Cortex of kidney (tissue), 1 donor: ENCODE measurements around the gene NFASC.

Source experiments
- DNase-seq: peaks from one replicate; lab custom pipeline; 2025; lab: John Stamatoyannopoulos, UW

Gene NFASC

DNA sequence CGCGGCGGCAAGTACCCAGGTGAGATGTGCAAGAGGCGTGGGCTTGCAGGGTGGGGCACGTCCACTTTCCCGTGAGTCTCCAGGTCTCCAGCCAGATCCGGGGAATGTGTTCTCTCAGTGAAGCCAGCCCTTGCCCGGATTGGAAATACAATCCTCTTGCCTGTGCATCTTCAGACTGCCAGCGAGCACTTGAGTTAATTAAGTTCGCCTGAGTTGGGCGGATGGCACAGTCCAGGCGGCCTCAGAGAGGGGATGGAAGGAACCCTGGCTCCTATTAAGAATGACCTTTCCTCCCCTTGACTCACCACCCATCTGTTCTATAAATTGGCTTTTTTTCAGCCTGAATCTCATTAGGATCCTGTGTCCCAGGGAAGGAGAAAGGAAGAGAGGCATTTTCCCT is 139.0 kb downstream of the NFASC start:
- no peak for DNase-seq

DNA sequence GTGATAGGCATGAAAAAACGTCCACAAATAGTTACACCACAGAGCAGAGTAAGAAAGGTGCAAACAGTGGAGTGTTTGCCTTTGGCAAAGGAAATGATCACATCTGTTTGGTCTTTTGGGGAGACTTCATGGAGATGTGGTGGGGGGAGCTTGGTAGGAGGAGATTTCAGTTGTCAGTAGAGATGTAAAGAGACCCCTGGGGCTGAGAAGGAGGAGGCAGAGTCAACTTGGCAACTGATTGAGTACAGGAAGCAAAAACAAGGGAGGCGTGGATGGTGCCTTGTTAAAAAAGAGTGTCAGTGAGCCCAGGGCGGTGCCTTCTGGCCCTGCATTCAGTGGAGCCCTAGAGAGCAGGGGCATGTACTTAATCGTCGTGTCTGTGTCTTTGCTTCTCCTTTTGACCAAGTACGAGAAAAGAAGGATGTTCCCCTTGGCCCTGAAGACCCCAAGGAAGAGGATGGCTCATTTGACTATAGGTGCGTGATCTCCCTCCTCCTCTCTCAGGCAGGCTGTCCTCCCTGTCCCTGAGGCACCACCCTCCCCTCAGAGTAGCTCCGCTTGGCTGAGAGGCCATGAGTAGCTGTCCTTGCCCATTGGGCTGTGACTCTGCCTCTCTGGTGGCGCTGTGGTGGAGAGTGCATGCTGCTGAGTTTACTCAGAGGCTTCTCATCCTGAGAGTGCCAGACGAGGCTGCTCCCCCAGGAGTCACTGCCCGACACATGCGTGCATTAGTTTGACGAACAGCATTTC is 141.9 kb downstream of the NFASC start:
- no peak for DNase-seq

DNA sequence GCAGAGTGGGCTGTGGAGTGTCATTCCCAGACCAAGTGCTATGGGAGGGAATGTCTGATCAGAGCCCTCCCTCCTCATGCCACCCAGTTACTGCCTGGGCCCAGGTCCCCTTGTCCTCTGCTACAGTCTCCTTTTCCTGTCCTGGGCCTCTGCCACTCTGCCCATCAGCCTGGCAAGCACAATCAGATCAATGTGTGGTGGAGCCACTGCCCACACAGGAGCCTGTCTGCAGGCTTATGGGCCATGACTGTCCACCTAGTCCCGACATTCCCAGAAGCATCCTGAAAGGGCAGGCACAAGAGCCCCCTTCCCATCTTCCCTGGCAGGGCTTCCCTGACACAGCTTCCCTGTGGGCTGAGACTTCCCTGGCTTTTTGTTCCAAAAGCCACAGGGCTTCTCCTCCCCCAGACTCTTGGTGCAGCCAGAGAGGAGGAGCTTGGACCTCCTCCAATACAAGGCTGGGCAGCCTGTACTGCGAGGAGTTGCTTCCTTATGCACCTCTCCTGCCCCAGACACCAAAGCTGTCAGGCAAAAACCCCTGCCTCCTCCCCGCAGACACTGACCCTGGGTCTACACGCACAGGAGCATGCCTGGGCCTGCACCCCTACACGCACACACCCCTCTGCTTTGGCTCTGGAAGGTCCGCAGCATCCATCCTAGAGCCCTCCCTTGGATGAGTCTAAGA is 143.2 kb downstream of the NFASC start:
- DNase-seq = no peak

DNA sequence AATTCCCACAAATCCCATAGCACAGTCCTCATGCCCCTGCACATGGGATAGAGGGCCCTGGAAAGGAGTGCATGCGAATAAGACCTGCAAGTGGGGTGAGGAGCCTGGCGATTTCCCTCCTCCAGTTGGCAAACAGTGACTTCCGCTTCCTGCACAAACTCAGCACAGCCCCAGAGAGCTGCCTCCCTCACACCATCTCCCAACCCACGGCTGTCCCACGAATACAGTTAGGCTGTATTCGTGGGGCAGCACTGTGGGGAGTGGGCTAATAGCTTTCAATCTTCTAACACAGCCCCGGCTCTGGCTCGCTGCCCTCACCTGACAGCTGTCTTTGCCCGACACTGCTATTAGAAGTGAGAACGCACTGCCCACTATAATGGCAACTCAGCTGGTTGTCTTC is 144.1 kb downstream of the NFASC start:
- no peak for DNase-seq

DNA sequence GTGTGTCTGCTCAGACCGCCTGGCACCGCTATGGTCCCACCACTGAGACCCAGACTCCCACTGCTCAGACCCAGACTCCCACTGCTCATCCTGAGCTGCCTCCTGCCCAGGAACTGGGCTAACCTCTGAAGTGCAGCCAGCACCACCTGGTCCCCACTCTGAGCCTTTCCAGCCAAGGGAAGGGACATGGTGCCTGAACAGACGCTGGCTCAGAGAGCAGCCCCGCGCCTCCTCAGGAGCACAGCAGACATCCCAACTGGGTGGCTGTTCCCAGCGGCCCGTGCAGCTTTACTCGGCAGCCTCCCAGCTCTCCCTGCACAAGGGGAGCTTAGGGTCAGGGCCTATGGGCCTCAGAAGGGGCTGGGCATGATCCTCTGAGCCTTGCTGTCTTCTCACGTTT is 144.6 kb downstream of the NFASC start:
- no peak for DNase-seq

DNA sequence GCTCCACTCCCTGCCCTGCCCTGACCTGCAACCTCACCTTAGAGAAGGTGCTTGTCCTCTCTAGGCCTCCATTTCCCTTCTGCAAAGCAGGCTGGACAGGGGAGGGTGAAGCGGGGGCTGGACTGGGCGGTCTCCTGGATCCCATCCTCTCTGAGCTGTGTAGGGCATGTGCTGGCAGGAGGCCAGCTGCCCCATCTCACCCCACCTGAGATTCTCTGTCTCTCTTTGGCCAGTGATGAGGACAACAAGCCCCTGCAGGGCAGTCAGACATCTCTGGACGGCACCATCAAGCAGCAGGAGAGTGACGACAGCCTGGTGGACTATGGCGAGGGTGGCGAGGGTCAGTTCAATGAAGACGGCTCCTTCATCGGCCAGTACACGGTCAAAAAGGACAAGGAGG is 145.4 kb downstream of the NFASC start:
- DNase-seq = no peak

DNA sequence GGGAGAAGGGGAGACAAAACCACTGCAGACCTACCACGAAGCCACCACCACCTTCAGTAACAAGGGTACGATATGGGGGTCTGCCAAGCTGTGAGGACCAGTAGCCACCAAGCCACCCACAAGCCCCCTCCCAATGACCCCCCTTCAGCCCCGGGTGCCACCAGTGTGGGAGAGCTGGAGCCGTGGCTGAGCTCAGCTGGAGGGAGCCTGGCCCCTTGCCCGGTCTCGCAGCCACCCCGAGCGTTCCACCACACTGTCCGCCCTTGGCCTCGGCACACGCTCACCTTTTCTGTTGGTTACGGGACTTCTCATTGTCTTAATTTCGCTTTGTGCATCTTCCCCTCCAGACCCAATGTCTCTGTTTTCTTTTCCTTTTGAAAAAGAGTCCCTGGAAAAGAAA is 145.9 kb downstream of the NFASC start:
- DNase-seq = no peak

DNA sequence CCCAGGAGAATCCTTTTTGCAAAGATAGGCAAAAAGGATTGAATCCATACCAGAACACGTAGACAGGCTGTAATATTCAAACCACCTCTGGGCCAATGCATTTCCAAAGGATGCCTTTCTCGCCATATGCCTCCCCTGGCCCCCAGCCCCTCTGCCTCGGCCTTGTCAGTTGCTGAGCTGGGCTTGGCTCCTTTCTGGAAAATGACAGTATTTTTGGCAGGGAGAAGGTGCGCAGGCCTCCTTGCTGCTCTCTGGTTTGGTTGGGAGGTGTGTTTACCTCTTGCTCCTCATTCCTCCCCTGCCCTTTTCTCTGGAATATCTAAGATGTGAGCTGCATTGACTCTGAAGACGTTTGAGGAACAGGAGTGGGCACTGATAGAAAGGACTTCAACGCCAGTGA is 146.3 kb downstream of the NFASC start:
- DNase-seq = no peak

DNA sequence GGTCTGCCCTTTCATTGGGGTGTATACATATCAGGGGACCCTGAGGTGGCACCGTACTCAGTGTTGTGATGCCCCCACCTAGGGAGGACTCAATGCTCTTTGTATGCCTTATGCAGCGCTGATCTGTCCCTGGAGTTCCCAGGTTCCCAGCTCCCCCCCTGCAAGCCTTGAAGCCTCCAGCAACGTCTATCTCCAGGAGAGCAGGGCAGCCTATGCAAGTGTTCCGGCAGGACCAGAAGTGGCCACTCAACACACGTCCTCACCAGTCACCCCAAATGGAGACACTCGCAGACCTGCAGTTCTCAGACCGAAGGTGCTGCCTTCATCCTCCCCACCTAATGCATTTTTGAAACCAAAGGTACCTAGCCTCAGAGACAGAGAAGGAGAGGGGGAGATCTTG is 147.1 kb downstream of the NFASC start:
- DNase-seq = no peak

DNA sequence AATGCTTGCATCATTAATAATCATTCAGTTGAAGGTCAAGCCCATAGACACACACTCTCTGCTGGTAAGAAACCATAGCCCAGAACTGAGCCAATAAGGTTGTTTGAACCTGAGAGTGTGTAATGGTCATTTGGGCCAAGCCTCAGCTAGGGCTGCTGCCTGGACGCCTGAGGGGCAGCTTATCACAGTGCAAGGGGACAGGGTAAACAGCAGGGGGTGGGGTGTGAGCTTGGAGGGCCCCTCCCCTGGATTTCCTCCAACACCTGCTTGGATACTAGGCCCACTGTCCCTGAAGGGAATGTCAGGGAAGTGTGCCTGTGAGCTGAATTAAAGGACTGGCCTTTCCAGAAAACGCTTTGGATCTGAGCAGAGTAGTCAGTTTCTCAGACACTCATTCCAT is 147.7 kb downstream of the NFASC start:
- no peak for DNase-seq

DNA sequence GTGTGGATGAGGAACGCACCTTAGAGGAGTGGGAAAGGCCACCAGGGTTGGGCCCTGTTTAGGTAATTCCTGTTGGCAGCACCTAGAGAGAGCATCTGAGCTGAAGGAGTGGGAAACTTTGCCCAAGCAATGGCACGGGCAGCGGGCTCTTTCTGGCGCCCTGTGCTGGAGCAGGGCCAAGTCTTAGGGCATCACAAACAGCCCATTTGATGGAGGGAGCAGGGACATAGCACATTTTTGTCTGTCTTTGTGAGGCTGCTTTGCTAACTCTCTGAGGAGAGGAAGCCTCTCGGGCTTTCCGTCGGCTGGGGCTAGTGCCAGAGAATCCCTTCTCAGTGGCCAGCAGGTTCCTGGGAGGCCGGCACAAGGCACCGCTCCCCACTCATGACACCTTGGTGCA is 149.8 kb downstream of the NFASC start:
- DNase-seq = no peak

DNA sequence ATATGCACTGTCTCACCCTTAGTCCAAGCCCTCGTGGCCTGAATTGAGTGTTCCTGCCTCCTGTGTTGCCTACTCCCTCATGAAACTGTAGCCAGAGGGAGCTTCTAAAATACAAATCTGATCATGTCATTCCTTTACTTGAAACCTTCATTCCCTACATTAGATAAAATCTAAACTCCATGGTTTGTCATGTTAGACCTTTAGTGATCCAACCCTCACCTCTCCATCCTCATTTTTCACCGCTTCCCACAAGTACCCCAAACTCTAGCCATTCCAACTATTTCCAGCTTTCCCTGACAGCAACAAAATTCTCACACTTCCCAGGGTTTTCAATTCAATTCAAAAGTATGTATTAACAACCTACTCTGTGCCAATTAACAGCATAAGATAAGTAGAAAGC is 154.0 kb downstream of the NFASC start:
- no peak for DNase-seq

DNA sequence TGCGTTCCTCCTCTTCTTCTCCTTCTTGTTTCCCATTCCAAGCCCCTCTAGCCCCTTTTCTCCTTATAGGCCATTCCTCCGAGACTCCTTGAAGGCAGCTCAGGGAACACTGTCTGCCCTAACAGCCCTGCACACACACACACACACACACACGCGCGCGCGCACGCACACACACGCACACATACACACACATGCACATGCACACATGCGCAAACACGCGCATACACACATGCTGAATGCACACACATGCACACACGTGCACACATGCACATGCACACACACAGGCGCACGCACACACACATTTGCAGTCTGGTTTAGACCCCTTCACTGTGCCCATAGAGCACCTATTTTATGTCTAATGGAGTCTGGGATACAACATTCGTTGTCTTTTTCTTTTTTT is 154.6 kb downstream of the NFASC start:
- no peak for DNase-seq

DNA sequence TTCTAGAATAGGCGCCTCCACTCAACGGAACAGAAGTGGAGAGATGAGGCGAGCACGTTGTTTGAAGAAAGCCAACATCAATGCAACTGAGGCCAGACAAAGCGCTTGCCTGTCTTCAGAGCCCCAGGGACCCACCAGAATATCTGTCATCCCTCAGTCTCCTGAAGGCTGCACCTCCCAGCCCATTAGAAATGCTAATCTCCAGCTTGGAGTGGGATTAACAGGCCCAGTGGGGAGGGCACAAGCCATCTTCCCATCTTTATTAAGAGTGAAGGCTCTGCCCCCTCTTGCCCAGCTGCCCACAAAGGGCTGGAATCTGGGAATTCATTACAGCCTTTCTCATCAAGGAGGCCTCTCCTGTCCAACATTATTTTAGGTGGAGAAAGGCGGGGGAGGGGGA is 155.5 kb downstream of the NFASC start:
- DNase-seq = no peak

DNA sequence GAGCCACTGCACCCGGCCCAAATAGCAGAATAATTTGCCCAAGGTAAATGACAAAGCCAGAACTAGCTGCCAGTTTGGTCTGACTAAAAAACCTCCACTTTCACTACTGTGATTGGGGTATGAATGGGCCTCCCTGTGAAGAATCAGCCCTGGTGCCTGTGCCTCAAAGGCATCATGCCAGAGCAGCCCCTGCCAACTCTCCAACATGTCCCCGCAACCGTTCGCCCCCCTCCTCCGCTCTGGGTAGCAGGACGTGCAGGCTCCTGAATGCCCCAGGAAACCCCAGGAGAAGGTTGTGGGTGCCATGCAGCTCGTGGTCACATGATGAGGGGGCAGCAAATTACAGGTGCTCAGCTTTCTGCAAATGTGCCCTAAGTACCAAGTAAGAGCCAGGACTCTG is 157.7 kb downstream of the NFASC start:
- no peak for DNase-seq

DNA sequence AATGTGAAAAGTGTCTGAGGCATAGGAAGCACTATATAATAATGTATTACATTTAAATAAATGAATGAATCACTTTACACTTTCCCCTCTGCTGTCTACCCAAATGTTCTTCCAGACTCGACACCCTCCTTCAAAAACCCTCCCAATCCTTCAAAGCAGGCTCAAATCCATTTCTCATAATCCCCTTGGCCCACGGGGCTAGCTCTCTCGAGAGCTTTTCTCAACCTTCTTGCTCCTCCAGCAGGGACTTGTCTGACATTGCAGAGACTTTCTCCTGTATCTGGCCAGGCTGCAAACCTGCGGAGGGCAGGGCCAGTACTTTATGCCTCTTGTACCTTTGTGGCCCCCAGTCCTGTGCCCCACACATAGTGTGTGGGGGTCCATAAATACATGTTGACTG is 158.3 kb downstream of the NFASC start:
- DNase-seq = no peak

DNA sequence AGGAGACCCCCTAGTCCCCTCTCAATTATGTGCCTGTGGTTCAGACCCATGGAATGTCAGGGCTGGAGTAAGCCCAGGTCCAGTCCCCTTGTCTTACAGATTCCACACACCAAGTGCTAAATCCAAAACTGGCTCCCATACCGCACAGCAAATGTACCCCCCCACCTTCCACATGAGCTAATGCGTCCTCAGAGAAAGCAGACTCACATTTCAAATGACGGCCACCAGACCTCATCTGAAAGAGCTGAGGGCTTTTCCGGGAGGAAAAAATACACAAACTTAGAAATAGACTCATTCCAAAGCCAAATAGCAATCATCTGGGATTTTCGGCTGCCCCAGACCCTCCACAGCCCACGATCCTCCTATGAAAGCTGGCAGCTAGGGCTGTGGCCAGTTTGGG is 159.6 kb downstream of the NFASC start:
- DNase-seq = no peak

DNA sequence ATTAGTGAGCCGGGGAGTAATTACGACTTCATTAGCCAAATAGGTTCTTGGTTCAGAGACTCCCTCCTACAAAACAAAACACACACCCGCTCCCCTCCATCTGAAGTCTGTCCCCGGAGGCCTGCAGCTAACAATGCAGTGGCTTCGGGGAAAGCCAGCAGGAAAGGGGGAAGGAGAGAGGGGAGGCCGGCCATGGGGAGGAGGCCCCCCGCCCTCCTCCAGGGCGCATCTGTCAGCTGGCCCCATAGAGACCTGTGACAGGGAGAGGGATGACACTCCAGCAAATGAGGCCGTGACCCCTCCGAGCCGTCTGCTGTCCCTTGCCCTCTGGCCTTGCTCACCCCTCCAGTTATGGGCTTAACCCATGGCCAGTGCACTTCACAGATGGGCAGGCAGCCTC is 160.2 kb downstream of the NFASC start:
- no peak for DNase-seq

DNA sequence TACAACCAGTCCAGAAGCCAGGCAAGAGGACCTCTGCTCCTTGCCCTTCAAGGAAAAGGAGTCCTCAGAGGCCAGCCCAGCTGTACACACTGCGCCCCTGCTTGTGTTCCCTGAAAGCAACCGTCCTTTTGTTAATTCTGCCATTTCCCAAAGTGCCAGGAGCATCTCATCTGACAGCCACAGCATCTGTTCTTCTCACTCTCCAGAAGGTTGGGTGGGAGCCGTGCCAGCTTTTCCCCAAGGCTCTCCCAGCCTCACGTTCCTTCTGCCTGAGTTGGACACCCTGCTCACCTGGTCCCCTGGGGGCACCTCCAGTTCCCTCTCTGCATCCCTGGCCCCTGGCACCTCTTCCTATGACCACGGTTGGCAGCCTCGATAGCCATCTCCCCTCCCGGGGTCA is 161.8 kb downstream of the NFASC start:
- no peak for DNase-seq

DNA sequence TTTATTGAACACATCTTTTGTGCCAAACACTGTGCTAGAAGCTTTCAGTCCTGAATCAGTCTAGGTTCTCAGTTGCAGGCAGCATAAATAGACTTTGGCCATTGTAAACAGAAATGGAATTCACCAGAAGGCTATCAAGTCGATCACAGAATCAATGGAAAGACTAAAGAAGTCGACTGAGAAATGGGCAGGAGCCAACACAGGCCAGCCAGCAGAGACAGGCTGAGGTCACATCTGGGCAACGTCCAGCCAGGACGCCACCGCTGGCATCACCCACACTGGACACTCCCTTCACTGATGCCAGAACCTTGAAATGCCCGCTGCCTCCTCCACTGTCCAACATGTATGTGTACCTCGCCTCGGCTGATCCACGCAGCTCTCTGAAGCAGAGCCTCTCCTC is 166.9 kb downstream of the NFASC start:
- DNase-seq = no peak

DNA sequence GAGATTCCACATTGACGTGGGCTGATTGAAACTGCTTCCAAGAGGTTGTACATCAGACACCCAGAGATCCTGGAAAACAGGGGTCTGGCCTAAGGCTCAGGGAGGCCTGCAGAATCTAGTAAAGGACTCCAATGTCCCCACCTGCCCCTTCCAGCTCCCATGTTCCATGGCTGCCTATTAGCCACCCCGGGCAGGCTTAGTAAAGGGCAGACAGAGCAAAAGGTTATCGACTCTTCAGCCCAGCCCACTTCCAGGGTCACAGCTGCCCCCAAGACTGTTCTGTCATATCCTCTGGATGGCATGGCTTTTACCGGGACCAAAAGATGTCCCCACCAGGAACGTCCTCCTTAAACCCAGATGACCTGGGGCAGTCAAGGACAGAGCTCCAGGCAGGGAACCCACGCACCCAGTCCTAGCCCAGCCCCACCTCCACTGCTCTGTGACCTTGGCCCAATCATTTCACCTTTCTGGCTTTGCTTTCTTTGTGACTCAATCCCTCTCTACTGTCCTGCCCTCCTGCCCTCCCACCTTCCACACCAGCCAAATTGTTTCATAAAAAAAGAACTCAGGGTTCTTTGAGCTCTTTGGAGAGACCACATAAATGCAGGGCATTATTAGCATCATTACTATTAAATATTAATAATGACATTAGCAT is 167.6 kb downstream of the NFASC start:
- no peak for DNase-seq

DNA sequence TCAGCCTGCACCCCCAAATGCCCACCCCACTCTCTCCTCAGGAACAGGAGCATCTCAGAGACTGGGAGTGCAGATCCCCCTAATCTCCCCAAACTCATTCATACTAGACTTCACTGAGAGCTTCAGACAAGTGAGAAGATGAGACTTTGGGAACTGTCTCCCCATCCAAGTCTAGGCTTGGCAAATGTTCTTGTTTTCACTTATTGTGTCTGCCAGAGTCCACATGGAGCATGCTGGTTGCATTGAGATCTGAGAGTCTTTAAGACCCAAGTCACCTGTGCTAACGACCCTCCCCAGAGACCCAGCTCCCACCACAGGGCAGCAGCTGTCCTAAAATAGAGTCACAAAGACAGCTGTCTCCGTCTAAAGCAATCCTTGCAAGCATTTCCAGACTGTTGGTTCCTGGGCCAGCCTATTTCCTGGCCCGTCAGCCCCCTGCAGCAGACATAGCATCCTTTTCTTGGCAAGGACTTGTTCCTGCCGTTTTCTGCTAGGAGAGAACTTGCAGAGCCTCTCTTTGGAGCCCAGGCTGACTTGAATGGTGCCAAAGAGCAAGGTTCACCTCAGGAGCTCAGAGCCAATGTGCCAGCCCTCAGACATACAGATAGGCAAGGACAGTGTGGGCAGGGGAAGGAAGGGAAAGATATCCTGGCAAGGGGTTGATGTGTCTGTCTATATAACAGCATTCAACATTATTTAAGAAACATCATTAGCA is 170.5 kb downstream of the NFASC start:
- DNase-seq = no peak
